ENCODE results near the gene ZNF516. TPM values are rescaled to one million over a fixed set of nuclear protein-coding genes. Genes with fewer than 3 reads are reported as not detected.

Gene ZNF516
- polyA plus RNA-seq, 2 of the 4 experiments (the other 2 are of a cell fraction) = 3.9 to 4.9 TPM

DNA sequence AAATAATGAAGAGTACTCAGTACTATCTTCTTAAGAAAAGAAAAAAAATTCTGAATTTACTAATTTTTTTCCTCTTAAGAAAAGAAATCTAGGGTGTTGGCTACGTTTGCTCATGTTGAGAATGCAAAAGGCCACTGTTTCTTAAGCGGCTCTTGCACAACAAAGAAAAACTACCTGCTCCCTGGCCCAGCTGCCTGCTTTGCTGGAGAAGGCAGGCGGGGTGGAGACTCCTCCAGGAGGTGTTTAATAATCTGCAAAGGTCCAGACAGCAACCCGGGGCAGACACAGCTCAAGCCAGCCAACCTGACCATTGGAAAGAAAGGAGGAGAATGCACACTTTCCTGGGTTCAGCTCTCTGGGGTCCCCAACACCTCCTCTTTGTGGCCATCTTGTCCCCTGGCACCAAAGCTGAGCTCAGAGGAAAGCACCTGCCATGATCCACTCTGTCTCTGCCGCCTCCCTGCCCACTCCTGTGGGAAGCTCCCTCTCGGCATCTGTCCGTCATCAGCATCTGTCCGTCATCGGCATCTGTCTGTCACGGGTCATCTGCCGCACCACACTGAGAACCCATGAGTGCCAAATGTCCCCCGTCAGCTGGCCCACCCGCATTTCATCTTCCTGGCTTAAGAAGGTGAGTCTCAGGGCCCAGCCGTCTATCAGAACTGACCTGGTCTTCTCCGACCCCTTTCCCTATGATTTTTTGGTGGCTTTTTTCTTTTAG, 11.9 kb downstream of the ZNF516 start:
- FAIRE-seq = no peak

DNA sequence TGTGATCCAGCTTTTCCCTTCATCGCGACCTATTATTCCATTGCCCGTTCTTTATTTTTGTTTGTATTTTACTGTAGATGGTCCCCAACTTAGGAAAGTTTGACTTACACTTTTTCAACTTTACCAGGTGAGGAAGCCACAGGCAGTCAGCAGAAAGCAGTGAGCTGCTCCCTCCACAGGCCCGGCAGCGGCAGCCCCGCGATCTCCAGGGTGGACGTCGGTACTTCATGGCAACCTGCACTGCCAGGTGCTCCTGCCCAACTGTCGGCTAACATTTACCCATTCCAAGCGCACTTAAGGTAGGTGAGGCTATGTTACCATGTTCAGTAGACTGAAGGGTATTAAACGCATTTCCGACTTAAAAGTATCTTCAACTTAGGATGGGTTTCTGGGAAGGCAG, 12.8 kb downstream of the ZNF516 start:
- H3K9me3 ChIP-seq = no peaks in the 10 kb centered on the region
- ChIA-PET POLR2A (interaction anchor here (0.7 kb wide), 1 partner anchor 10 kb away, joined by 3 read pairs; no protein-coding TSS in a partner anchor), CTCF (interaction anchor here (2.0 kb wide), 1 partner anchor 11 kb away, joined by 4 read pairs; no protein-coding TSS in a partner anchor)
- TF ChIP-seq, protein P1, sequence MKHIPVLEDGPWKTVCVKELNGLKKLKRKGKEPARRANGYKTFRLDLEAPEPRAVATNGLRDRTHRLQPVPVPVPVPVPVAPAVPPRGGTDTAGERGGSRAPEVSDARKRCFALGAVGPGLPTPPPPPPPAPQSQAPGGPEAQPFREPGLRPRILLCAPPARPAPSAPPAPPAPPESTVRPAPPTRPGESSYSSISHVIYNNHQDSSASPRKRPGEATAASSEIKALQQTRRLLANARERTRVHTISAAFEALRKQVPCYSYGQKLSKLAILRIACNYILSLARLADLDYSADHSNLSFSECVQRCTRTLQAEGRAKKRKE (CRISPR knock-in tag; IDR thresholded peaks at IDR 0.05; ENCODE audit: low read depth) = no peak
- FAIRE-seq (no peak), ATAC-seq (no peak), DNase-seq (ENCODE audit: low read depth in 1 of 2, low spot score in 1 of 2) (no peak)
- H3K4me3 ChIP-seq = no peak overlapping the region
- 88% methylated on average over 12 of the region's 13 CpGs for WGBS (ENCODE audit: missing lambda C conversion rate)
- no peak overlapping the region for H3K4me2 ChIP-seq
- no peak overlapping the region for H3K27ac ChIP-seq
- peaks cover 10% of the 10 kb centered on the region for H3K4me1 ChIP-seq

More for the DNA sequence above, 11.9 kb downstream of the ZNF516 start:
- DNase-seq (ENCODE audit: low read depth in 1 of 2, low spot score in 1 of 2) (no peak), ATAC-seq (no peak)
- H3K27ac ChIP-seq = no peak overlapping the region
- H3K4me1 ChIP-seq = peaks cover 6% of the 10 kb centered on the region
- TF ChIP-seq, protein P1 (CRISPR knock-in tag; IDR thresholded peaks at IDR 0.05; ENCODE audit: low read depth) = no peak
- TF ChIP-seq RCOR1 (IDR thresholded peaks at IDR 0.05; ENCODE audit: low read depth, low read length) (no peak), BHLHE40 (IDR thresholded peaks at IDR 0.05; ENCODE audit: low read depth, low read length) (no peak), GATA3 (IDR thresholded peaks at IDR 0.05; ENCODE audit: borderline replicate concordance) (no peak), HOXB13 (CRISPR knock-in tag; IDR thresholded peaks at IDR 0.05; ENCODE audit: low read depth) (no peak), RAD21 (conservative IDR thresholded peaks at IDR 0.05 in 1 of 2, IDR thresholded peaks at IDR 0.05 in 1 of 2) (no peak), KDM5A (IDR thresholded peaks at IDR 0.05) (no peak)
- TF ChIP-seq, protein P2, sequence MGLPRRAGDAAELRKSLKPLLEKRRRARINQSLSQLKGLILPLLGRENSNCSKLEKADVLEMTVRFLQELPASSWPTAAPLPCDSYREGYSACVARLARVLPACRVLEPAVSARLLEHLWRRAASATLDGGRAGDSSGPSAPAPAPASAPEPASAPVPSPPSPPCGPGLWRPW (IDR thresholded peaks at IDR 0.05) = no peak
- H3K4me3 ChIP-seq = no peak overlapping the region
- POLR2A ChIA-PET = no interaction called here
- H3K4me2 ChIP-seq = no peak overlapping the region
- 86% methylated on average over 15 of the region's 15 CpGs for WGBS (ENCODE audit: missing lambda C conversion rate)
- CTCF ChIA-PET = no interaction called here
- H3K9me3 ChIP-seq = no peaks in the 10 kb centered on the region

DNA sequence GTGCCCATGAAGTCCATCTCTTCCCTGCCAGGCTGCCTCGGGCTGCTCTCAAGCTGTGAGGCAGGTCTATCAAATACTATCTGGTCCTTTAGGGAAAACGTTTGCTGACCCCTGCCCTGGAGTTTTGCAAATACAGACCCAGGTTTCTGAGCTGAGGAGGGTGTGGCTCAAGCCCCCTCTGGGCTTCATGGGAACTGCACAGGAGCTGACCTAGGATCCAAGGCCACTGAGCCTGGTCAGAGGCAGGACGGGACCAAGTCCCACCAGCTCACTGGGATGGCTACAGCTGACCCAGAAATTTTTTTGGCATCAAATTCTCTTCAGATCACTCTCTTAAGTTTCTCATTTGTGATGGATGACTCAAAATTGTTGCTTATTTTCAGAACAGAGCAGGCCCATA, 14.1 kb downstream of the ZNF516 start:
- WGBS (ENCODE audit: missing lambda C conversion rate) = 66% methylated on average over 3 of the region's 3 CpGs
- POLR2A ChIA-PET = no interaction called here
- no peak overlapping the region for H3K27ac ChIP-seq
- DNase-seq (ENCODE audit: low read depth in 1 of 2, low spot score in 1 of 2) = peak in 1 of 2 experiments; percentile 19
- TF ChIP-seq POLR2A (IDR thresholded peaks at IDR 0.05; ENCODE audit: low read length) (no peak), GATA3 (IDR thresholded peaks at IDR 0.05; ENCODE audit: borderline replicate concordance) (no peak), HOXA7 (CRISPR knock-in tag; IDR thresholded peaks at IDR 0.05) (no peak), MYC (IDR thresholded peaks at IDR 0.05; ENCODE audit: borderline replicate concordance, low read length) (no peak), JUN (IDR thresholded peaks at IDR 0.05) (no peak), RAD21 (conservative IDR thresholded peaks at IDR 0.05 in 1 of 2, IDR thresholded peaks at IDR 0.05 in 1 of 2) (no peak), HOXB5 (CRISPR knock-in tag; IDR thresholded peaks at IDR 0.05) (no peak), FOSB (CRISPR knock-in tag; IDR thresholded peaks at IDR 0.05) (no peak), POLR2AphosphoS2 (conservative IDR thresholded peaks at IDR 0.05; ENCODE audit: low read length) (no peak), CBX8 (IDR thresholded peaks at IDR 0.05) (no peak), SREBF2 (IDR thresholded peaks at IDR 0.05) (no peak), NPAS2 (CRISPR knock-in tag; IDR thresholded peaks at IDR 0.05; ENCODE audit: borderline replicate concordance) (no peak), RNF2 (IDR thresholded peaks at IDR 0.05; ENCODE audit: borderline replicate concordance, low read depth) (no peak), CHD4 (IDR thresholded peaks at IDR 0.05; ENCODE audit: borderline replicate concordance) (no peak), HDAC2 (IDR thresholded peaks at IDR 0.05) (no peak), ZSCAN20 (CRISPR knock-in tag; IDR thresholded peaks at IDR 0.05) (no peak), JUNB (IDR thresholded peaks at IDR 0.05) (no peak)
- TF ChIP-seq, protein P2 (IDR thresholded peaks at IDR 0.05) = no peak
- no peak for FAIRE-seq
- no peak overlapping the region for H3K4me2 ChIP-seq
- CTCF ChIA-PET = interaction anchor here (1.0 to 2.0 kb wide), 5 partner anchors 13 to 210 kb away, joined by 3 to 5 read pairs (median 4); no protein-coding TSS in a partner anchor
- peaks cover 16% of the 10 kb centered on the region for H3K4me1 ChIP-seq
- peak in 1 of 2 experiments; percentile 74; a peak in 4 of 6 replicates for ATAC-seq
- no peaks in the 10 kb centered on the region for H3K9me3 ChIP-seq
- no peak overlapping the region for H3K4me3 ChIP-seq

Measured in A549 (cell line).